Heart left ventricle (tissue), 16 donors: ENCODE results near the gene ACTR5. TPM values are rescaled to one million over a fixed set of nuclear protein-coding genes. Genes with fewer than 3 reads are reported as not detected.

Experiments
- ATAC-seq, 4 donors: fragments of 200-7000 bp; cut with Tn5 transposase; one replicate each; pipeline ENCODE4 v1.9.1; 2020 to 2022; ENCODE audit warnings: moderate library complexity in 4 of 4, mild to moderate bottlenecking in 3 of 4, moderate number of reproducible peaks in 1 of 4
- DNase-seq, 5 donors: peaks; one replicate each; pipeline ENCODE4 v3.0.0-alpha.2; 2020
- H3K27ac ChIP-seq, 12 donors: fragments of 200-600 bp; sonication (generic) in 4 of 12; one replicate each; pipeline versions ENCODE4 v1.5.0 to v1.8.0; 2016 to 2022; ENCODE audit warnings: mild to moderate bottlenecking in 2 of 12
- H3K27me3 ChIP-seq, 9 donors: fragments of 200-600 bp; sonication (generic) in 2 of 9; one replicate each; pipeline versions ENCODE4 v1.5.1 to v1.8.0; 2016 to 2022; ENCODE audit warnings: mild to moderate bottlenecking in 3 of 9
- H3K36me3 ChIP-seq, 9 donors: fragments of 200-600 bp; sonication (generic) in 2 of 9; one replicate each; pipeline versions ENCODE4 v1.5.0 to v1.8.0; 2018 to 2022; ENCODE audit warnings: mild to moderate bottlenecking in 2 of 9
- H3K4me1 ChIP-seq, 12 donors: fragments of 200-600 bp; sonication (generic) in 4 of 12; one replicate each; pipeline versions ENCODE4 v1.5.0 to v1.8.0; 2016 to 2022; ENCODE audit warnings: mild to moderate bottlenecking in 3 of 12
- H3K4me3 ChIP-seq, 12 donors: fragments of 200-600 bp; sonication (generic) in 4 of 12; one replicate each; pipeline versions ENCODE4 v1.5.0 to v1.8.0; 2017 to 2022; ENCODE audit warnings: mild to moderate bottlenecking in 9 of 12, moderate library complexity in 4 of 12
- H3K9me3 ChIP-seq, 12 donors: fragments of 200-600 bp; sonication (generic) in 4 of 12; one replicate each; pipeline versions ENCODE4 v1.5.0 to v1.8.0; 2016 to 2022; ENCODE audit warnings: mild to moderate bottlenecking in 1 of 12
- POLR2A ChIP-seq, 2 donors: fragments of 450-650 bp; IDR thresholded peaks; one replicate each; pipeline ENCODE4 v1.6.1; 2017; ENCODE audit warnings: antibody characterized with exemption in 2 of 2, mild to moderate bottlenecking in 2 of 2, moderate library complexity in 2 of 2
- WGBS, 4 donors: extraction: QIAGEN DNeasy Blood & Tissue Kit in 2 of 4; methylation state at CpG; one replicate each; pipeline versions ENCODE4 v1.1.5 to v1.1.7; 2013 to 2018; 5-methylcytosine and 5-hydroxymethylcytosine counted together
- intact Hi-C, 10 donors: fragments of 100-400 bp; cut with DNase I; formaldehyde crosslinking; loops; one replicate each; pipeline versions ENCODE4 v1.11.1 to v1.14.2; 2022
- polyA plus RNA-seq, 2 donors: library from polyadenylated mRNA; stranded (reverse); fragments of 200-250 nt; gene quantifications; one replicate each; pipeline ENCODE4 v1.2.3, GENCODE V29; 2013
- total RNA-seq, 9 donors: library from RNA; depleted of rRNA in 2 of 9; stranded (reverse); fragments of >200 nt in 2 of 9; fragmentation: NEBNext Ultra II Directional in 3 of 9; extraction: Animal tissue kit (Norgen Biotek cat#: 25700) in 3 of 9; gene quantifications; one replicate each; pipeline versions ENCODE4 v1.1.0 to v1.2.4, GENCODE V29; 2016 to 2023
- TF ChIP-seq, protein P1 (sequence below), 12 donors: fragments of 200-600 bp; sonication (generic) in 4 of 12; IDR thresholded peaks; one replicate each; pipeline versions ENCODE4 v1.5.0 to v1.8.0; 2018 to 2022; ENCODE audit warnings: antibody characterized with exemption in 12 of 12, mild to moderate bottlenecking in 5 of 12
- donor health status: ischemic (EF 13 %, LVEDD 7.1; RV severe dilation, severe dysfunction).
- donor health status: healthy with polysubstance abuse.
- donor health status: DM: no; HTN: yes; CAD: no.
- donor health status: DM: no; HTN: no; CAD: no.
- donor health status: ischemic (EF 25% LVEDD 6.9; RV normal size, moderate dysfunction).
- donor health status: ischemic (EF 25% LVEDD 5.7; RV mildly dilated, moderate dysfunction).
- donor health status: healthy.
- donor health status: DM: yes; HTN: yes; CAD: no.
- donor health status: ischemic (EF 35%, LVEDD 5.7; RV mildly dilated, moderate dysfunction).
- donor health status: nonischemic (EF 11% LVEDD 7.7; RV severe dilation, severe dysfunction).
- donor health status: DM: yes; HTN: yes; CAD: no.
- donor health status: PGD.
- donor health status: ischemic (EF 29% LVEDD 5.4; RV normal size, mild dysfunction).
- donor health status: nonischemic (EF 23%, LVEDD 6.1; RV moderate dilation, normal function).

ACTR5 gene
- total and polyA plus RNA-seq, 11 donors, result 2.3 to 6.4 (median 3.5) TPM

DNA sequence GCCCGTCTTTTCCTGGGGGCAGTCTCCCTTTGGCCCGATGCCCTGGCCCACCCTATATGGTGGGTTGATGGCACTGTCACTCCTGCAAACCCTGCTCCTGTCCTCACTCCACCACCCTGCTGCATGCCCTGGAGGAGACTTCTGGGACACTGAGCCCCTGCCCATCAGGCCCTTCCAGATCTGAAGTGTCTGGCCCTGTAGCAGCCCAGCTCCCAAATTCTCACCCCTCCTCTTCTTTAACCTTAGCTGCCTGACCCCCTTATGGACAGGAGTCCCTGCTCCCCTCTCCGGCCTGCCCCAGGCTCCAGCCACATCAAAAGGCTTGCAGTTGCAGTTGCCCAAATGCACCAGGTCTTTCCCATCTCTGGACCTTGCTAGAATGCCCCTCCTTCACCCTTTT lies 44.7 kb upstream of the ACTR5 start:
- no peaks in the 10 kb centered on the region for H3K4me1 ChIP-seq
- intact Hi-C loops, result no loop called here
- H3K27ac ChIP-seq, result no peak overlapping the region
- ATAC-seq (no peak), DNase-seq (no peak)
- TF ChIP-seq, protein P1, sequence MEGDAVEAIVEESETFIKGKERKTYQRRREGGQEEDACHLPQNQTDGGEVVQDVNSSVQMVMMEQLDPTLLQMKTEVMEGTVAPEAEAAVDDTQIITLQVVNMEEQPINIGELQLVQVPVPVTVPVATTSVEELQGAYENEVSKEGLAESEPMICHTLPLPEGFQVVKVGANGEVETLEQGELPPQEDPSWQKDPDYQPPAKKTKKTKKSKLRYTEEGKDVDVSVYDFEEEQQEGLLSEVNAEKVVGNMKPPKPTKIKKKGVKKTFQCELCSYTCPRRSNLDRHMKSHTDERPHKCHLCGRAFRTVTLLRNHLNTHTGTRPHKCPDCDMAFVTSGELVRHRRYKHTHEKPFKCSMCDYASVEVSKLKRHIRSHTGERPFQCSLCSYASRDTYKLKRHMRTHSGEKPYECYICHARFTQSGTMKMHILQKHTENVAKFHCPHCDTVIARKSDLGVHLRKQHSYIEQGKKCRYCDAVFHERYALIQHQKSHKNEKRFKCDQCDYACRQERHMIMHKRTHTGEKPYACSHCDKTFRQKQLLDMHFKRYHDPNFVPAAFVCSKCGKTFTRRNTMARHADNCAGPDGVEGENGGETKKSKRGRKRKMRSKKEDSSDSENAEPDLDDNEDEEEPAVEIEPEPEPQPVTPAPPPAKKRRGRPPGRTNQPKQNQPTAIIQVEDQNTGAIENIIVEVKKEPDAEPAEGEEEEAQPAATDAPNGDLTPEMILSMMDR (IDR thresholded peaks at IDR 0.05), result no peak
- no peak for TF ChIP-seq POLR2A (IDR thresholded peaks at IDR 0.05)
- 47 to 83% (median 66%) methylated on average over 3 of the region's 3 CpGs for WGBS, 4 donors
- no peaks in the 10 kb centered on the region for H3K9me3 ChIP-seq
- no peaks in the 10 kb centered on the region for H3K36me3 ChIP-seq
- H3K4me3 ChIP-seq, result no peak overlapping the region
- H3K27me3 ChIP-seq, result peaks cover 0 to 72% (median 12%) of the 10 kb centered on the region in 9 donors

GRCh38 chr20:38704136-38704535 lies 44.1 kb upstream of the ACTR5 start:
- TF ChIP-seq, protein P1 (IDR thresholded peaks at IDR 0.05), result no peak
- TF ChIP-seq POLR2A (IDR thresholded peaks at IDR 0.05), result no peak
- Histone ChIP-seq H3K27me3 (peaks cover 0 to 69% (median 12%) of the 10 kb centered on the region in 9 donors), H3K4me1 (no peaks in the 10 kb centered on the region), H3K4me3 (no peak overlapping the region), H3K9me3 (no peaks in the 10 kb centered on the region), H3K36me3 (no peaks in the 10 kb centered on the region), H3K27ac (no peak overlapping the region)
- DNase-seq (no peak), ATAC-seq (no peak)
- intact Hi-C loops, result no loop called here
- WGBS, 4 donors, result 43 to 55% (median 51%) methylated on average over 4 of the region's 4 CpGs

- intact Hi-C loops, result no loop called here
- Histone ChIP-seq H3K9me3 (no peaks in the 10 kb centered on the region), H3K4me3 (no peak overlapping the region), H3K36me3 (no peaks in the 10 kb centered on the region), H3K4me1 (no peaks in the 10 kb centered on the region), H3K27ac (no peak overlapping the region), H3K27me3 (peaks cover 0 to 50% (median 12%) of the 10 kb centered on the region in 9 donors)
- DNase-seq (no peak), ATAC-seq (no peak)
- TF ChIP-seq, protein P1 (IDR thresholded peaks at IDR 0.05), result no peak
- no peak for TF ChIP-seq POLR2A (IDR thresholded peaks at IDR 0.05)
- WGBS, 4 donors, result 19 to 31% (median 23%) methylated on average over 4 to 7 of the region's 7 CpGs
Measured at GRCh38 chr20:38706509-38706908, 41.8 kb upstream of the ACTR5 start.

DNA sequence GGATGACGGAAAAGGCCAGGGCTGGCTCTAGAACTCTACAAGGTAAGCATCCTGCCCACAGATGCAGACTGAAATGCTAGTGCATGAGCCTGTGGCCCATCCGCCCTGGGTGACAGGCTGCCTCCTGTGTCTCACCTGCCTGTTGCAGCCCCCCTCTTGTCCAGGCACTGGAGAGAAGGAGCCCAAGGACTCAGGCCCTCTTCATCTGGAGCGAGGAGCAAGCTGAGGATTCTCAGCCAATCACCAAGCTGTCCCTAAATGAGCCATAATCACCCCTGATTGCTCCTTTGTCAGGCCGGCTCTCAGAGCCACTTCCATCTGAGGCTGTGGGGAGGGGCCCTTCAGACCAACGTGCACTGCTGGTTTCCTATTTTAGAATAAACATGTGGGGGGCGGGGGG lies 34.0 kb upstream of the ACTR5 start:
- Histone ChIP-seq H3K4me1 (no peaks in the 10 kb centered on the region), H3K27me3 (peaks cover 0 to 62% (median 17%) of the 10 kb centered on the region in 9 donors), H3K4me3 (no peak overlapping the region), H3K9me3 (no peaks in the 10 kb centered on the region), H3K27ac (no peak overlapping the region), H3K36me3 (no peaks in the 10 kb centered on the region)
- ATAC-seq, result no peak
- 19 to 29% (median 22%) methylated on average over 5 to 6 of the region's 6 CpGs for WGBS, 4 donors
- no peak for TF ChIP-seq POLR2A (IDR thresholded peaks at IDR 0.05)
- TF ChIP-seq, protein P1 (IDR thresholded peaks at IDR 0.05), result no peak
- no peak for DNase-seq
- intact Hi-C loops, result no loop called here
